GM12878 (cell line): ENCODE measurements around the gene NFYC. TPM values are rescaled to one million over a fixed set of nuclear protein-coding genes. Genes with fewer than 3 reads are reported as not detected.
A peak's percentile ranks its signal among the peaks of the same experiment; 100 is the strongest.

ENCODE experiments used
- ATAC-seq: fragments of 200-7000 bp; cut with Tn5 transposase; 3 replicates; pipeline ENCODE4 v1.9.1; 2020; ENCODE audit warnings: mild to moderate bottlenecking, moderate library complexity
- BruUV-seq: library from RNA; stranded (reverse); fragments of 400-500 nt; replicated peaks from 2 replicates; lab custom pipeline; 2021; lab: Mats Ljungman, UMichigan
- CTCF ChIA-PET: fragments of 300-600 bp; sonication (Branson Sonifier 250); formaldehyde crosslinking; extraction: SDS; loops from one replicate; lab custom pipeline; 2021; ENCODE audit warnings: inconsistent platforms; lab: Yijun Ruan, JAX
- POLR2A ChIA-PET: fragments of 350-600 bp; formaldehyde crosslinking; extraction: SDS; loops from one replicate; lab custom pipeline; 2021; ENCODE audit warnings: inconsistent platforms; lab: Charles Lee
- RAD21 ChIA-PET: fragments of 300-600 bp; sonication (Branson Sonifier 250); formaldehyde crosslinking; loops from one replicate; lab custom pipeline; 2023; ENCODE audit warnings: antibody characterized with exemption; ENCODE audit not compliant: unreplicated experiment; lab: Charles Lee
- SMC1A ChIA-PET: fragments of 300-600 bp; sonication (Branson Sonifier 250); formaldehyde crosslinking; loops from one replicate; lab custom pipeline; 2023; ENCODE audit not compliant: unreplicated experiment, uncharacterized antibody; lab: Charles Lee
- DNase-seq: peaks from one replicate; pipeline ENCODE4 v3.0.0-alpha.2; 2011; ENCODE audit warnings: low read depth, low spot score
- FAIRE-seq: peaks from 3 replicates; lab custom pipeline; 2011; peaks lifted over from hg19 to GRCh38; lab: Jason Lieb, UNC
- H2AFZ ChIP-seq: 2 replicates; pipeline ENCODE4 v1.6.0; 2011; ENCODE audit warnings: low read depth, low read length, control low read depth; ENCODE audit not compliant: control insufficient read depth
- H3K27ac ChIP-seq: 2 replicates; pipeline ENCODE4 v1.5.1; 2011; ENCODE audit warnings: control low read depth; ENCODE audit not compliant: control insufficient read depth, insufficient read depth
- H3K27me3 ChIP-seq, 2 experiments: replicated peaks in 1 of 2; 2 replicates each; pipeline versions ENCODE4 v1.6.0 to v1.6.1; 2011; ENCODE audit warnings: low read length in 1 of 2; ENCODE audit not compliant: control insufficient read depth in 2 of 2, insufficient read depth in 2 of 2
- H3K36me3 ChIP-seq, 2 experiments: 2 replicates each; pipeline ENCODE4 v1.5.1; 2011; ENCODE audit warnings: low read length in 1 of 2; ENCODE audit not compliant: control insufficient read depth in 2 of 2, insufficient read depth in 2 of 2
- H3K4me1 ChIP-seq: 2 replicates; pipeline ENCODE4 v1.6.1; 2011; ENCODE audit warnings: mild to moderate bottlenecking, low read length, moderate library complexity, mixed read lengths; ENCODE audit not compliant: control insufficient read depth, insufficient read depth
- H3K4me2 ChIP-seq: 2 replicates; pipeline ENCODE4 v1.6.0; 2011; ENCODE audit warnings: control low read depth; ENCODE audit not compliant: control insufficient read depth, insufficient read depth
- H3K4me3 ChIP-seq: fragments of 200-600 bp; sonication (generic); 2 replicates; pipeline ENCODE4 v1.5.1; 2016
- H3K79me2 ChIP-seq: 2 replicates; pipeline ENCODE4 v1.6.0; 2011; ENCODE audit warnings: low read length; ENCODE audit not compliant: control insufficient read depth, insufficient read depth
- H3K9ac ChIP-seq: 2 replicates; pipeline ENCODE4 v1.8.0; 2011; ENCODE audit warnings: low read length, control low read depth, mixed read lengths; ENCODE audit not compliant: control insufficient read depth, insufficient read depth
- H3K9me3 ChIP-seq: replicated peaks from 3 replicates; pipeline ENCODE4 v1.5.1; 2011; ENCODE audit warnings: mild to moderate bottlenecking, low read length; ENCODE audit not compliant: control insufficient read depth, insufficient read depth
- H4K20me1 ChIP-seq: 2 replicates; pipeline ENCODE4 v1.6.0; 2011; ENCODE audit not compliant: control insufficient read depth, insufficient read depth
- BRCA1 ChIP-seq: IDR thresholded peaks from 2 replicates; pipeline ENCODE4 v1.6.1; 2011; ENCODE audit warnings: low read depth, low read length, improper control_type of control experiment
- CHD1 ChIP-seq: IDR thresholded peaks from 2 replicates; pipeline ENCODE4 v1.6.1; 2012; ENCODE audit warnings: low read depth, low read length, improper control_type of control experiment
- CREM ChIP-seq: IDR thresholded peaks from 2 replicates; pipeline ENCODE4 v1.6.1; 2014; ENCODE audit warnings: antibody characterized with exemption, low read depth
- IKZF2 ChIP-seq, 2 experiments: fragments of 450-650 bp; IDR thresholded peaks; 2 replicates each; pipeline ENCODE4 v1.6.1; 2017; ENCODE audit warnings: mild to moderate bottlenecking in 2 of 2, moderate library complexity in 2 of 2
- JUND ChIP-seq: IDR thresholded peaks from 2 replicates; pipeline ENCODE4 v1.6.1; 2012; ENCODE audit warnings: low read depth, mild to moderate bottlenecking, low read length, improper control_type of control experiment, moderate library complexity
- KDM1A ChIP-seq: fragments of 200-600 bp; sonication (generic); IDR thresholded peaks from 2 replicates; pipeline ENCODE4 v1.6.1; 2016; ENCODE audit warnings: borderline replicate concordance
- NFYA ChIP-seq: IDR thresholded peaks from 2 replicates; pipeline ENCODE4 v1.6.1; 2011; ENCODE audit warnings: low read depth, mild to moderate bottlenecking, low read length, improper control_type of control experiment, borderline replicate concordance
- PAX5 ChIP-seq: IDR thresholded peaks from 2 replicates; pipeline ENCODE4 v1.6.1; 2011; ENCODE audit warnings: low read depth, low read length, borderline replicate concordance
- RAD21 ChIP-seq: IDR thresholded peaks from 2 replicates; pipeline ENCODE4 v1.6.1; 2011; ENCODE audit warnings: mild to moderate bottlenecking, low read depth, low read length, moderate library complexity; ENCODE audit not compliant: insufficient read depth
- RUNX3 ChIP-seq: IDR thresholded peaks from 2 replicates; pipeline ENCODE4 v1.6.1; 2012; ENCODE audit warnings: low read length, inconsistent platforms
- SMAD5 ChIP-seq: IDR thresholded peaks from 2 replicates; pipeline ENCODE4 v1.6.1; 2016; ENCODE audit warnings: antibody characterized with exemption, low read depth
- SMARCA5 ChIP-seq: fragments of 450-650 bp; IDR thresholded peaks from 2 replicates; pipeline ENCODE4 v1.6.1; 2017; ENCODE audit warnings: mild to moderate bottlenecking
- SMC3 ChIP-seq: IDR thresholded peaks from 2 replicates; pipeline ENCODE4 v1.6.1; 2011; ENCODE audit warnings: low read length, improper control_type of control experiment, borderline replicate concordance
- SP1 ChIP-seq: IDR thresholded peaks from one replicate; pipeline ENCODE4 v1.6.1; 2011; ENCODE audit warnings: low read depth, low read length
- SREBF2 ChIP-seq: IDR thresholded peaks from 2 replicates; pipeline ENCODE4 v1.6.1; 2012; ENCODE audit warnings: mild to moderate bottlenecking, low read length
- WGBS: methylation state at CpG from one replicate; pipeline ENCODE4 v1.1.6; 2016; ENCODE audit warnings: low lambda C conversion rate; ENCODE audit not compliant: insufficient replicate concordance, insufficient coverage; ENCODE audit errors: missing lambda C conversion rate; 5-methylcytosine and 5-hydroxymethylcytosine counted together
- in situ Hi-C: fragments of 300-500 bp; cut with MboI; formaldehyde crosslinking; loops from 9 replicates; pipeline ENCODE4 v1.14.3; 2018; ENCODE audit warnings: mixed read lengths
- intact Hi-C: fragments of 100-400 bp; cut with micrococcal nuclease; formaldehyde crosslinking; loops from one replicate; pipeline ENCODE4 v1.14.2; 2022; ENCODE audit not compliant: unreplicated experiment
- polyA plus RNA-seq, 11 experiments: library from polyadenylated mRNA; depleted of rRNA in 4 of 11; unstranded in 6 of 11; stranded (reverse) in 5 of 11; fragments of >200 nt; fragmentation: Nextera tagmentation in 4 of 11; fragmentation: Illumina TruSeq in 1 of 11; extraction: Ambion mirVana in 4 of 11; extraction: Trizol in 1 of 11; gene quantifications; 1 replicate in 1 of 11; 2 replicates in 10 of 11; pipeline versions ENCODE4 v1.2.1 to v1.2.3, GENCODE V29; 2011 to 2016; ENCODE audit warnings: inconsistent platforms in 2 of 11, missing spikeins in 2 of 11, low read depth in 1 of 11
- total RNA-seq, 4 experiments: library from RNA; depleted of rRNA in 3 of 4; stranded (reverse); fragments of >200 nt in 3 of 4; fragmentation: Illumina TruSeq in 1 of 4; extraction: Trizol in 1 of 4; gene quantifications; 2 replicates each; pipeline versions ENCODE4 v1.2.1 to v1.2.3, GENCODE V29; 2013 to 2021
- TF ChIP-seq, protein P1 (sequence below): fragments of 450-650 bp; IDR thresholded peaks from 2 replicates; pipeline ENCODE4 v1.6.1; 2017; ENCODE audit warnings: mild to moderate bottlenecking
- TF ChIP-seq, protein P2 (sequence below): fragments of 450-650 bp; formaldehyde crosslinking; IDR thresholded peaks from 2 replicates; pipeline ENCODE4 v1.4.0; 2022; ENCODE audit warnings: mild to moderate bottlenecking, moderate library complexity
- TF ChIP-seq, protein P3 (sequence below): IDR thresholded peaks from 2 replicates; pipeline ENCODE4 v1.6.1; 2012; ENCODE audit warnings: low read depth, low read length, improper control_type of control experiment
- TF ChIP-seq, protein P4 (sequence below): IDR thresholded peaks from 2 replicates; pipeline ENCODE4 v1.6.1; 2012; ENCODE audit warnings: low read length, inconsistent platforms

Gene NFYC
- total and polyA plus RNA-seq, 10 of the 15 experiments (the other 5 are each of a cell fraction or from before 2014, with no cell fraction given), result 4.3 to 84.2 (median 58.3) TPM

DNA sequence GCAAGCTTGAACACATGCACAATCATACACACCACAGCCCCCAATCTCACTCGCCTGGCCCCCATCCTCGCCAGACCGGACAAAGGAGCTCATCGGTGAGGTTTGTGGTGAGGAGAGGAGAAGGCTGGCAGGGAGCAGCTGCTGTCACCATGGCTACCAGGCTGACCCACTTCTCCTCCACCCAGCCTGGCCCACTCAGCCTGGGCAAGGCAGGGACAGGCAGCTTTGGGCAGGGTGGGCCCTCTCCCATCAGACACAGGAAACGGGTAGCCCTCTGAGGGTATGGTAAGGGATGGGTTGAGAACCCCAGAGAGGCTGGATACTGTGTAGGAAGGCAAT is 41.9 kb upstream of the NFYC start (continued):
- TF ChIP-seq, protein P1, sequence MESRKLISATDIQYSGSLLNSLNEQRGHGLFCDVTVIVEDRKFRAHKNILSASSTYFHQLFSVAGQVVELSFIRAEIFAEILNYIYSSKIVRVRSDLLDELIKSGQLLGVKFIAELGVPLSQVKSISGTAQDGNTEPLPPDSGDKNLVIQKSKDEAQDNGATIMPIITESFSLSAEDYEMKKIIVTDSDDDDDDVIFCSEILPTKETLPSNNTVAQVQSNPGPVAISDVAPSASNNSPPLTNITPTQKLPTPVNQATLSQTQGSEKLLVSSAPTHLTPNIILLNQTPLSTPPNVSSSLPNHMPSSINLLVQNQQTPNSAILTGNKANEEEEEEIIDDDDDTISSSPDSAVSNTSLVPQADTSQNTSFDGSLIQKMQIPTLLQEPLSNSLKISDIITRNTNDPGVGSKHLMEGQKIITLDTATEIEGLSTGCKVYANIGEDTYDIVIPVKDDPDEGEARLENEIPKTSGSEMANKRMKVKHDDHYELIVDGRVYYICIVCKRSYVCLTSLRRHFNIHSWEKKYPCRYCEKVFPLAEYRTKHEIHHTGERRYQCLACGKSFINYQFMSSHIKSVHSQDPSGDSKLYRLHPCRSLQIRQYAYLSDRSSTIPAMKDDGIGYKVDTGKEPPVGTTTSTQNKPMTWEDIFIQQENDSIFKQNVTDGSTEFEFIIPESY, result no peak
- TF ChIP-seq, protein P2, sequence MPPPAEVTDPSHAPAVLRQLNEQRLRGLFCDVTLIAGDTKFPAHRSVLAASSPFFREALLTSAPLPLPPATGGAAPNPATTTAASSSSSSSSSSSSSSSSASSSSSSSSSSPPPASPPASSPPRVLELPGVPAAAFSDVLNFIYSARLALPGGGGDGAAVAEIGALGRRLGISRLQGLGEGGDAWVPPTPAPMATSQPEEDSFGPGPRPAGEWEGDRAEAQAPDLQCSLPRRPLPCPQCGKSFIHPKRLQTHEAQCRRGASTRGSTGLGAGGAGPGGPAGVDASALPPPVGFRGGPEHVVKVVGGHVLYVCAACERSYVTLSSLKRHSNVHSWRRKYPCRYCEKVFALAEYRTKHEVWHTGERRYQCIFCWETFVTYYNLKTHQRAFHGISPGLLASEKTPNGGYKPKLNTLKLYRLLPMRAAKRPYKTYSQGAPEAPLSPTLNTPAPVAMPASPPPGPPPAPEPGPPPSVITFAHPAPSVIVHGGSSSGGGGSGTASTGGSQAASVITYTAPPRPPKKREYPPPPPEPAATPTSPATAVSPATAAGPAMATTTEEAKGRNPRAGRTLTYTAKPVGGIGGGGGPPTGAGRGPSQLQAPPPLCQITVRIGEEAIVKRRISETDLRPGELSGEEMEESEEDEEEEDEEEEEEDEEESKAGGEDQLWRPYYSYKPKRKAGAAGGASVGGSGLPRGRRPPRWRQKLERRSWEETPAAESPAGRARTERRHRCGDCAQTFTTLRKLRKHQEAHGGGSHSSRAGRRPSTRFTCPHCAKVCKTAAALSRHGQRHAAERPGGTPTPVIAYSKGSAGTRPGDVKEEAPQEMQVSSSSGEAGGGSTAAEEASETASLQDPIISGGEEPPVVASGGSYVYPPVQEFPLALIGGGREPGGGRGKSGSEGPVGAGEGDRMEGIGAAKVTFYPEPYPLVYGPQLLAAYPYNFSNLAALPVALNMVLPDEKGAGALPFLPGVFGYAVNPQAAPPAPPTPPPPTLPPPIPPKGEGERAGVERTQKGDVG, result no peak
- TF ChIP-seq CHD1 (no peak), SREBF2 (no peak), SP1 (no peak)
- TF ChIP-seq, protein P3, sequence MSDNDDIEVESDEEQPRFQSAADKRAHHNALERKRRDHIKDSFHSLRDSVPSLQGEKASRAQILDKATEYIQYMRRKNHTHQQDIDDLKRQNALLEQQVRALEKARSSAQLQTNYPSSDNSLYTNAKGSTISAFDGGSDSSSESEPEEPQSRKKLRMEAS, result no peak

DNA sequence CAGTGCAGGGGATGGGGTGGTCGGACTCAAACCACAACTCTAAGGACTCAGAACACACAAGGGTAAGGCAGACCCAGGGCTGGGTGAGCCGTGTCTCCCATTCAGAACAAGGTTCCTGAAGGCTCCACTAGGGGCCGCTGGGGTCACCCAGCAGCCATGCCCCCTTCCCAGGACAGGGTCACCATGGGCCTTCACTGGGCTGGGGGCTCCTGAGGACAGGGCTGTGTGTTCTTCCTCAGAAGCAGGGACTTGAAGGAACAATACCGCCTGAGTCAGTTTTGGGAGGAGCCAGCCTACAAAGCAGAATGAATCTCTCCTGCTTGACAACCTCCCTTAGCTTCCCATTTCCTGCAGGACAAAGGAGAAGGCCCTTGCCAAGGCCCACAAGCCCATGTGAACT is 41.4 kb upstream of the NFYC start:
- Histone ChIP-seq H3K4me2 (no peak overlapping the region), H3K27me3 (no peaks in the 10 kb centered on the region), H3K4me1 (no peaks in the 10 kb centered on the region), H4K20me1 (no peaks in the 10 kb centered on the region), H3K79me2 (no peaks in the 10 kb centered on the region), H3K9ac (no peak overlapping the region), H3K36me3 (no peaks in the 10 kb centered on the region), H3K9me3 (no peaks in the 10 kb centered on the region), H3K27ac (no peak overlapping the region), H2AFZ (no peak overlapping the region), H3K4me3 (no peak overlapping the region)
- CTCF ChIA-PET, result interaction anchor here (0.6 to 1.9 kb wide), 5 partner anchors 20 to 160 kb away, joined by 3 to 5 read pairs (median 3); no protein-coding TSS in a partner anchor
- WGBS, result 36% methylated on average over 4 of the region's 4 CpGs
- FAIRE-seq, result no peak
- in situ Hi-C loops, result no loop called here
- peak; percentile 89 for ATAC-seq
- no TSS peak for BruUV-seq
- POLR2A ChIA-PET, result no interaction called here
- SMC1A ChIA-PET, result interaction anchor here (1.4 kb wide), 1 partner anchor 23 kb away, joined by 3 read pairs; no protein-coding TSS in a partner anchor
- DNase-seq, result no peak
- RAD21 ChIA-PET, result interaction anchor here (1.2 kb wide), 1 partner anchor 25 kb away, joined by 3 read pairs; no protein-coding TSS in a partner anchor
- intact Hi-C loops, result no loop called here
- TF ChIP-seq RUNX3, result no peak
- TF ChIP-seq PAX5, result no peak
- peak; percentile 14; the same call in 1 of the 2 replicates for TF ChIP-seq SMC3
- no peak for TF ChIP-seq KDM1A
- no peak for TF ChIP-seq SMAD5
- TF ChIP-seq RAD21, result peak; percentile 42
- TF ChIP-seq, protein P4, sequence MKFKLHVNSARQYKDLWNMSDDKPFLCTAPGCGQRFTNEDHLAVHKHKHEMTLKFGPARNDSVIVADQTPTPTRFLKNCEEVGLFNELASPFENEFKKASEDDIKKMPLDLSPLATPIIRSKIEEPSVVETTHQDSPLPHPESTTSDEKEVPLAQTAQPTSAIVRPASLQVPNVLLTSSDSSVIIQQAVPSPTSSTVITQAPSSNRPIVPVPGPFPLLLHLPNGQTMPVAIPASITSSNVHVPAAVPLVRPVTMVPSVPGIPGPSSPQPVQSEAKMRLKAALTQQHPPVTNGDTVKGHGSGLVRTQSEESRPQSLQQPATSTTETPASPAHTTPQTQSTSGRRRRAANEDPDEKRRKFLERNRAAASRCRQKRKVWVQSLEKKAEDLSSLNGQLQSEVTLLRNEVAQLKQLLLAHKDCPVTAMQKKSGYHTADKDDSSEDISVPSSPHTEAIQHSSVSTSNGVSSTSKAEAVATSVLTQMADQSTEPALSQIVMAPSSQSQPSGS, result no peak
- no peak for TF ChIP-seq CREM
- TF ChIP-seq IKZF2 (IDR thresholded peaks at IDR 0.05), result no peak
- TF ChIP-seq JUND, result no peak
- TF ChIP-seq NFYA, result no peak
- TF ChIP-seq SMARCA5, result no peak
- no peak for TF ChIP-seq BRCA1
